Mammary epithelial cell (primary cell): ENCODE measurements around the gene CCDC57.

Source experiments
- EZH2 ChIP-seq: IDR thresholded peaks from 2 replicates; pipeline ENCODE4 v1.6.1; 2012; ENCODE audit warnings: low read length, inconsistent platforms, borderline replicate concordance
- TF ChIP-seq, protein P1 (sequence below), 2 donors: IDR thresholded peaks in 1 of 2; conservative IDR thresholded peaks in 1 of 2; 2 replicates each; pipeline ENCODE4 v1.5.1; 2011 to 2012; ENCODE audit warnings: inconsistent platforms in 2 of 2, low read length in 2 of 2, mild to moderate bottlenecking in 2 of 2, control low read depth in 1 of 2, low read depth in 1 of 2; ENCODE audit not compliant: insufficient read depth in 1 of 2; ENCODE audit errors: extremely low read depth in 1 of 2

DNA sequence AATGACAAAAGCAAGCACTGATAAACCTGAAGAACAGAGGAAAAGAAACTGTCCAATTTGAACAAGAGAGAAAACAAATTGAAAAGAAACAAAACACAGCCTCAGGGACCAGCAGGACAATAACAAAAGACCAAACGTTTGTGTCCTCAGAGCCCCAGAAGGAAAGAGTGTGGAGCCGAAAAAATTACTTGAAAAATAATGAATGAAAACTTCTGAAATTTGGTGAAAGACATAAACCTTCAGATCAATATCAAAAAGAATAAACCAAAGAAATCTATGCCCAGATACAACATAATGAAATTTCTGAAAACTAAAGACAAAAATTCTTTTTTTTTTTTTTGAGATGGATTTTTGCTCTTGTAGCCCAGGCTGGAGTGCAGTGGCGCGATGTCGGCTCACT is 45.6 kb downstream of the CCDC57 start:
- TF ChIP-seq, protein P1, sequence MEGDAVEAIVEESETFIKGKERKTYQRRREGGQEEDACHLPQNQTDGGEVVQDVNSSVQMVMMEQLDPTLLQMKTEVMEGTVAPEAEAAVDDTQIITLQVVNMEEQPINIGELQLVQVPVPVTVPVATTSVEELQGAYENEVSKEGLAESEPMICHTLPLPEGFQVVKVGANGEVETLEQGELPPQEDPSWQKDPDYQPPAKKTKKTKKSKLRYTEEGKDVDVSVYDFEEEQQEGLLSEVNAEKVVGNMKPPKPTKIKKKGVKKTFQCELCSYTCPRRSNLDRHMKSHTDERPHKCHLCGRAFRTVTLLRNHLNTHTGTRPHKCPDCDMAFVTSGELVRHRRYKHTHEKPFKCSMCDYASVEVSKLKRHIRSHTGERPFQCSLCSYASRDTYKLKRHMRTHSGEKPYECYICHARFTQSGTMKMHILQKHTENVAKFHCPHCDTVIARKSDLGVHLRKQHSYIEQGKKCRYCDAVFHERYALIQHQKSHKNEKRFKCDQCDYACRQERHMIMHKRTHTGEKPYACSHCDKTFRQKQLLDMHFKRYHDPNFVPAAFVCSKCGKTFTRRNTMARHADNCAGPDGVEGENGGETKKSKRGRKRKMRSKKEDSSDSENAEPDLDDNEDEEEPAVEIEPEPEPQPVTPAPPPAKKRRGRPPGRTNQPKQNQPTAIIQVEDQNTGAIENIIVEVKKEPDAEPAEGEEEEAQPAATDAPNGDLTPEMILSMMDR (conservative IDR thresholded peaks at IDR 0.05 in 1 of 2, IDR thresholded peaks at IDR 0.05 in 1 of 2; ENCODE audit: extremely low read depth in 1 of 2, insufficient read depth in 1 of 2, low read depth in 1 of 2, low read length in 2 of 2): no peak
- no peak for TF ChIP-seq EZH2
